Ishikawa (cell line): ENCODE measurements around the gene PDE7B.
A peak's percentile ranks its signal among the peaks of the same experiment; 100 is the strongest.

ENCODE experiments used
- CEBPB ChIP-seq: IDR thresholded peaks from 2 replicates; pipeline ENCODE4 v1.6.1; 2012
- CREB1 ChIP-seq: IDR thresholded peaks from 2 replicates; pipeline ENCODE4 v1.6.1; 2012; ENCODE audit warnings: low read depth
- EGR1 ChIP-seq: IDR thresholded peaks from 2 replicates; pipeline ENCODE4 v1.6.1; 2012
- EP300 ChIP-seq: IDR thresholded peaks from 2 replicates; pipeline ENCODE4 v1.6.1; 2012; ENCODE audit warnings: borderline replicate concordance
- FOXM1 ChIP-seq: IDR thresholded peaks from 2 replicates; pipeline ENCODE4 v1.6.1; 2012; ENCODE audit warnings: low read depth, borderline replicate concordance
- NFIC ChIP-seq: IDR thresholded peaks from 2 replicates; pipeline ENCODE4 v1.6.1; 2012
- RAD21 ChIP-seq: IDR thresholded peaks from 2 replicates; pipeline ENCODE4 v1.6.1; 2012; ENCODE audit warnings: low read depth
- TAF1 ChIP-seq: IDR thresholded peaks from 2 replicates; pipeline ENCODE4 v1.6.1; 2012; ENCODE audit warnings: low read depth, mild to moderate bottlenecking
- TCF12 ChIP-seq: IDR thresholded peaks from 2 replicates; pipeline ENCODE4 v1.6.1; 2012; ENCODE audit warnings: low read depth
- TEAD4 ChIP-seq: IDR thresholded peaks from 2 replicates; pipeline ENCODE4 v1.6.1; 2012
- USF1 ChIP-seq: IDR thresholded peaks from 2 replicates; pipeline ENCODE4 v1.6.1; 2012
- YY1 ChIP-seq: IDR thresholded peaks from 2 replicates; pipeline ENCODE4 v1.6.1; 2012; ENCODE audit warnings: low read depth
- ZBTB7A ChIP-seq: IDR thresholded peaks from 2 replicates; pipeline ENCODE4 v1.6.1; 2012; ENCODE audit warnings: low read depth
- TF ChIP-seq, protein P1 (sequence below): IDR thresholded peaks from 2 replicates; pipeline ENCODE4 v1.6.1; 2012; ENCODE audit warnings: low read depth, mild to moderate bottlenecking
- TF ChIP-seq, protein P2 (sequence below): IDR thresholded peaks from 2 replicates; pipeline ENCODE4 v1.6.1; 2012

Gene PDE7B

GRCh38 chr6:136014454-136015437 is 163.2 kb downstream of the PDE7B start:
- TF ChIP-seq TCF12 (peak; percentile 66; the same call in 1 of the 2 replicates), FOXM1 (no peak), TAF1 (no peak), RAD21 (no peak), TEAD4 (peak; percentile 36), EP300 (peak; percentile 36; the same call in 1 of the 2 replicates), ZBTB7A (no peak), CEBPB (no peak), NFIC (no peak), CREB1 (no peak), EGR1 (no peak), USF1 (no peak), YY1 (no peak)
- TF ChIP-seq, protein P1, sequence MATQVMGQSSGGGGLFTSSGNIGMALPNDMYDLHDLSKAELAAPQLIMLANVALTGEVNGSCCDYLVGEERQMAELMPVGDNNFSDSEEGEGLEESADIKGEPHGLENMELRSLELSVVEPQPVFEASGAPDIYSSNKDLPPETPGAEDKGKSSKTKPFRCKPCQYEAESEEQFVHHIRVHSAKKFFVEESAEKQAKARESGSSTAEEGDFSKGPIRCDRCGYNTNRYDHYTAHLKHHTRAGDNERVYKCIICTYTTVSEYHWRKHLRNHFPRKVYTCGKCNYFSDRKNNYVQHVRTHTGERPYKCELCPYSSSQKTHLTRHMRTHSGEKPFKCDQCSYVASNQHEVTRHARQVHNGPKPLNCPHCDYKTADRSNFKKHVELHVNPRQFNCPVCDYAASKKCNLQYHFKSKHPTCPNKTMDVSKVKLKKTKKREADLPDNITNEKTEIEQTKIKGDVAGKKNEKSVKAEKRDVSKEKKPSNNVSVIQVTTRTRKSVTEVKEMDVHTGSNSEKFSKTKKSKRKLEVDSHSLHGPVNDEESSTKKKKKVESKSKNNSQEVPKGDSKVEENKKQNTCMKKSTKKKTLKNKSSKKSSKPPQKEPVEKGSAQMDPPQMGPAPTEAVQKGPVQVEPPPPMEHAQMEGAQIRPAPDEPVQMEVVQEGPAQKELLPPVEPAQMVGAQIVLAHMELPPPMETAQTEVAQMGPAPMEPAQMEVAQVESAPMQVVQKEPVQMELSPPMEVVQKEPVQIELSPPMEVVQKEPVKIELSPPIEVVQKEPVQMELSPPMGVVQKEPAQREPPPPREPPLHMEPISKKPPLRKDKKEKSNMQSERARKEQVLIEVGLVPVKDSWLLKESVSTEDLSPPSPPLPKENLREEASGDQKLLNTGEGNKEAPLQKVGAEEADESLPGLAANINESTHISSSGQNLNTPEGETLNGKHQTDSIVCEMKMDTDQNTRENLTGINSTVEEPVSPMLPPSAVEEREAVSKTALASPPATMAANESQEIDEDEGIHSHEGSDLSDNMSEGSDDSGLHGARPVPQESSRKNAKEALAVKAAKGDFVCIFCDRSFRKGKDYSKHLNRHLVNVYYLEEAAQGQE = no peak
- TF ChIP-seq, protein P2, sequence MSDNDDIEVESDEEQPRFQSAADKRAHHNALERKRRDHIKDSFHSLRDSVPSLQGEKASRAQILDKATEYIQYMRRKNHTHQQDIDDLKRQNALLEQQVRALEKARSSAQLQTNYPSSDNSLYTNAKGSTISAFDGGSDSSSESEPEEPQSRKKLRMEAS = no peak

DNA sequence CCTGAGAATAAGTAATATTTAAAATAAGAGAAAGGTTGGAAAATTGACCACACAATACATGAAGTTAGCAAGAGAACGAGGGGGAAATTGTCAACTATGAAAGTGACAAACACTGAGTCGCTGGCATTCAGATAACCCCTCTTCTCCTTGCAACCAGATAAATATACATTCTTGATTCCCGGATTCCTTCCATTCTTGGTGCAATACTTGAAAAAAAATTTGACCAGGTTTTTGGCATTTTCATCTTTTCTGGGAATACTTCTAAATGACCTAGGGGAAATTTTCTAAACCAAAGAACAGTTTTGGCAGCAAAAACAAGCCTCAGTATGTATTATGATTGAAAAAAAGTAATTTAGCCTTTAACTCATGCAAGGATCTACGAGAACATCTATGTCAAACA is 164.0 kb downstream of the PDE7B start:
- TF ChIP-seq, protein P1 = no peak

DNA sequence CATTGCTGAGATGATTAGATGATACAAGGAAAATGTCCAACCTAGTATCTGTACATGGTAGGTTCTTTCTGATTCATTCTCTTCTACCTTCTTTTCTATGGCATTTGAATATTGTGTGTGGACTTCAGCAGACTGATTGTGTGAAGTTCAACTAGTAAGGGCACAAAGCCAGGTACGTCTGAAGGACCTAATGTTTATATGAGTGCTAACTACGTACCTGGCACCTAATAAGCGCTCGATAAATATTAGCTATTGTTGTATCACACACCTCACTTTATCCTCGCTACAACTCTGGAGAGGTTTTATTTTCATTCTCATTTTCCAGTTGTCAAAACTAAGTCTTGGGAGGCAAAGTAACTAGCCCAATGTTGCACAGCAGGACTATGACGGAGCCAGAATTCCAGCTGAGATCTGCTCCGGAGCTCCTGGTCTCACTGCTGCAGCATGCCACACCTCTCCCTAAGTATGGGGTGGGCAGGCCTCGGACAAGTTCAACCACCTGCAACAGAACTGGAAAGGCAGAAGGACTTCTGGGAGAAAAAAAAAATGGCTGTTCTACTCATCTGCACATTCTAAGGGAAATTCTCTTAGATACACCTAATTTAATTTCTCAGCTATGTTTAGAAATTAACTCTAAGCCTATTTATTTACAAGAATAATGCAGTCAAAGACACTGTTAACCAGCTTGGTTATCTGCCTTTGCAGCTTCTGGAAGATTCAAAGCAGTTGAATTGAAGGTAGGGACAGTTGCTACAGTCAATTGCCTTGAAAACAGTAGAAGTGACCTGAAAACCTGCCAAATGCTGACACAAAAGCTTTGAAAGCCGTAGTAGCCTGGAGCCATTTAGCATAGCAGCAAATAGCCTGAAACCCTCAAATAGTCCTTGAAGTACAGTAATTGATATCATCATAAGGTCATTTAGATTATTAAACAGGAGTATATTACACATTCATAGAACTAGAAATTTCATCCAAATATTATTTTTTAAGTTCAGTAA is 165.0 kb downstream of the PDE7B start:
- TF ChIP-seq USF1 (0 out of 2 replicates have a peak, but pooled peaks have one; percentile 16), RAD21 (peak; percentile 25; the same call in 1 of the 2 replicates), EP300 (peak; percentile 80; the same call in 1 of the 2 replicates), YY1 (peak; percentile 78), CREB1 (no peak; the same call in 1 of the 2 replicates), TCF12 (peak; percentile 85), TEAD4 (peak; percentile 83), TAF1 (peak; percentile 33; the same call in 1 of the 2 replicates), ZBTB7A (no peak), CEBPB (0 out of 2 replicates have a peak, but pooled peaks have one; percentile 12), EGR1 (no peak), NFIC (peak; percentile 89), FOXM1 (peak; percentile 71)
- TF ChIP-seq, protein P1 = no peak
- TF ChIP-seq, protein P2 = peak; percentile 92
